H9 (cell line): ENCODE data around the gene TSHZ1. TPM values are rescaled to one million over a fixed set of nuclear protein-coding genes. Genes with fewer than 3 reads are reported as not detected.

ENCODE experiments used
- DNase-seq: peaks from one replicate; pipeline ENCODE4 v3.0.0-alpha.2; 2017
- H2AFZ ChIP-seq: one replicate; pipeline ENCODE4 v1.6.1; 2013; ENCODE audit warnings: mild to moderate bottlenecking, low read length, control low read depth, moderate library complexity
- H2AK5ac ChIP-seq: 2 replicates; pipeline ENCODE4 v1.6.1; 2013; ENCODE audit warnings: low read length, control low read depth, mixed read lengths; ENCODE audit not compliant: insufficient read length
- H2BK120ac ChIP-seq: one replicate; pipeline ENCODE4 v1.6.1; 2013; ENCODE audit warnings: low read depth, mild to moderate bottlenecking, low read length, control low read depth, inconsistent platforms; ENCODE audit not compliant: poor library complexity, severe bottlenecking
- H2BK12ac ChIP-seq: 2 replicates; pipeline ENCODE4 v1.6.1; 2013; ENCODE audit warnings: low read length, control low read depth, mixed read lengths, low read depth; ENCODE audit not compliant: insufficient read length
- H2BK15ac ChIP-seq: 2 replicates; pipeline ENCODE4 v1.6.1; 2013; ENCODE audit warnings: low read depth, low read length, control low read depth
- H2BK20ac ChIP-seq: one replicate; pipeline ENCODE4 v1.6.1; 2013; ENCODE audit warnings: low read depth, mild to moderate bottlenecking, low read length, control low read depth, inconsistent platforms; ENCODE audit not compliant: poor library complexity, severe bottlenecking
- H2BK5ac ChIP-seq: 2 replicates; pipeline ENCODE4 v1.6.1; 2013; ENCODE audit warnings: low read length, control low read depth, mixed read lengths; ENCODE audit not compliant: insufficient read length
- H3K14ac ChIP-seq: 2 replicates; pipeline ENCODE4 v1.6.1; 2013; ENCODE audit warnings: low read length, control low read depth; ENCODE audit not compliant: insufficient read depth
- H3K18ac ChIP-seq: 2 replicates; pipeline ENCODE4 v1.6.1; 2013; ENCODE audit warnings: low read depth, mild to moderate bottlenecking, mixed read lengths, low read length, control low read depth; ENCODE audit not compliant: insufficient read length
- H3K23ac ChIP-seq: 2 replicates; pipeline ENCODE4 v1.6.1; 2013; ENCODE audit warnings: low read length, control low read depth, mixed read lengths, low read depth; ENCODE audit not compliant: insufficient read length
- H3K23me2 ChIP-seq: 2 replicates; pipeline ENCODE4 v1.6.1; 2013; ENCODE audit warnings: low read depth, mild to moderate bottlenecking, mixed read lengths, low read length, control low read depth; ENCODE audit not compliant: insufficient read length, poor library complexity, severe bottlenecking
- H3K27ac ChIP-seq: 2 replicates; pipeline ENCODE4 v1.5.1; 2013; ENCODE audit warnings: low read length, control low read depth, mixed read lengths, low read depth; ENCODE audit not compliant: insufficient read length
- H3K27me3 ChIP-seq: 2 replicates; pipeline ENCODE4 v1.6.1; 2013; ENCODE audit warnings: low read length, control low read depth, inconsistent platforms; ENCODE audit not compliant: insufficient read depth
- H3K4ac ChIP-seq: 2 replicates; pipeline ENCODE4 v1.6.1; 2013; ENCODE audit warnings: low read depth, mild to moderate bottlenecking, control low read depth, inconsistent platforms, low read length, moderate library complexity
- H3K4me1 ChIP-seq: 2 replicates; pipeline ENCODE4 v1.6.1; 2013; ENCODE audit warnings: low read length, control low read depth, inconsistent platforms; ENCODE audit not compliant: insufficient read depth
- H3K4me2 ChIP-seq: 2 replicates; pipeline ENCODE4 v1.6.1; 2013; ENCODE audit warnings: low read length, control low read depth, mixed read lengths; ENCODE audit not compliant: insufficient read length, insufficient read depth
- H3K56ac ChIP-seq: 2 replicates; pipeline ENCODE4 v1.6.1; 2013; ENCODE audit warnings: low read depth, mild to moderate bottlenecking, mixed read lengths, low read length, control low read depth; ENCODE audit not compliant: insufficient read length
- H3K79me1 ChIP-seq: 2 replicates; pipeline ENCODE4 v1.6.1; 2013; ENCODE audit warnings: low read depth, mild to moderate bottlenecking, moderate library complexity, low read length, control low read depth, inconsistent platforms; ENCODE audit not compliant: insufficient read depth, poor library complexity, severe bottlenecking
- H3K79me2 ChIP-seq: 2 replicates; pipeline ENCODE4 v1.6.1; 2013; ENCODE audit warnings: low read length, control low read depth, inconsistent platforms; ENCODE audit not compliant: insufficient read depth
- H3K9ac ChIP-seq: 2 replicates; pipeline ENCODE4 v1.6.1; 2013; ENCODE audit warnings: low read length, control low read depth, mixed read lengths; ENCODE audit not compliant: insufficient read length; ENCODE audit errors: extremely low read depth
- H3K9me3 ChIP-seq: one replicate; pipeline ENCODE4 v1.6.1; 2013; ENCODE audit warnings: low read depth, low read length, inconsistent platforms; ENCODE audit not compliant: control insufficient read depth
- H3T11ph ChIP-seq: one replicate; pipeline ENCODE4 v1.6.1; 2013; ENCODE audit warnings: mild to moderate bottlenecking, low read length, control low read depth, inconsistent platforms
- H4K20me1 ChIP-seq: one replicate; pipeline ENCODE4 v1.6.1; 2013; ENCODE audit not compliant: control insufficient read depth, insufficient read length, insufficient read depth
- H4K5ac ChIP-seq: 2 replicates; pipeline ENCODE4 v1.6.1; 2013; ENCODE audit warnings: low read depth, mild to moderate bottlenecking, mixed read lengths, low read length, control low read depth; ENCODE audit not compliant: insufficient read length
- H4K8ac ChIP-seq: replicated peaks from 2 replicates; pipeline ENCODE4 v1.6.1; 2013; ENCODE audit warnings: low read length, control low read depth, mixed read lengths, low read depth; ENCODE audit not compliant: insufficient read length
- H4K91ac ChIP-seq: 2 replicates; pipeline ENCODE4 v1.6.1; 2013; ENCODE audit warnings: low read depth, mild to moderate bottlenecking, moderate library complexity, mixed read lengths, low read length, control low read depth; ENCODE audit not compliant: insufficient read length
- H3K27ac Mint-ChIP-seq, 3 experiments: 2 replicates in 2 of 3; 3 replicates in 1 of 3; pipeline ENCODE4 v1.8.0; 2020 to 2021; ENCODE audit warnings: mixed read lengths in 3 of 3, mild to moderate bottlenecking in 1 of 3, moderate library complexity in 1 of 3
- H3K27me3 Mint-ChIP-seq: 2 replicates; pipeline ENCODE4 v1.8.0; 2021; ENCODE audit warnings: low read depth, mild to moderate bottlenecking, moderate library complexity, mixed read lengths
- H3K36me3 Mint-ChIP-seq, 3 experiments: 2 replicates in 2 of 3; 3 replicates in 1 of 3; pipeline ENCODE4 v1.8.0; 2020 to 2021; ENCODE audit warnings: low read depth in 3 of 3, mixed read lengths in 3 of 3; ENCODE audit not compliant: insufficient read depth in 1 of 3
- H3K4me1 Mint-ChIP-seq, 2 experiments: 2 replicates each; pipeline ENCODE4 v1.8.0; 2020; ENCODE audit warnings: mixed read lengths in 2 of 2
- H3K4me3 Mint-ChIP-seq, 2 experiments: 2 replicates in 1 of 2; 3 replicates in 1 of 2; pipeline ENCODE4 v1.8.0; 2020 to 2021; ENCODE audit warnings: mild to moderate bottlenecking in 2 of 2, mixed read lengths in 2 of 2, moderate library complexity in 1 of 2
- H3K9me3 Mint-ChIP-seq, 2 experiments: 2 replicates in 1 of 2; 3 replicates in 1 of 2; pipeline ENCODE4 v1.8.0; 2020; ENCODE audit warnings: mild to moderate bottlenecking in 2 of 2, mixed read lengths in 2 of 2, moderate library complexity in 1 of 2
- CTCF ChIP-seq: fragments of 200-600 bp; sonication (generic); conservative IDR thresholded peaks from 3 replicates; pipeline ENCODE4 v1.8.0; 2021; ENCODE audit warnings: antibody characterized with exemption, mild to moderate bottlenecking
- WGBS: extraction: QIAGEN DNeasy Blood & Tissue Kit; methylation state at CpG from one replicate; pipeline ENCODE4 v1.1.7; 2013; ENCODE audit warnings: missing lambda C conversion rate, low lambda C conversion rate, mixed read lengths; ENCODE audit not compliant: insufficient read length; ENCODE audit errors: extremely low coverage; 5-methylcytosine and 5-hydroxymethylcytosine counted together
- total RNA-seq: library from RNA; stranded (reverse); gene quantifications from 2 replicates; pipeline ENCODE4 v1.2.1, GENCODE V29; 2021

The TSHZ1 gene
- total RNA-seq, 1 experiment from 2014 or later: 0.15 TPM

- no peak for TF ChIP-seq CTCF
Measured at GRCh38 chr18:75203416-75204268, 7.0 kb upstream of the TSHZ1 start.

More at GRCh38 chr18:75203416-75204268, 7.0 kb upstream of the TSHZ1 start:
- no peak overlapping the region for H4K91ac ChIP-seq
- no peak overlapping the region for H4K5ac ChIP-seq
- H3K27me3 ChIP-seq: peaks cover 50% of the 10 kb centered on the region
- no peak overlapping the region for H3K18ac ChIP-seq
- no CpG with 5 or more reads among the region's 24 CpGs for WGBS
- no peak overlapping the region for H2BK12ac ChIP-seq
- Mint-ChIP-seq H3K4me1 (peaks cover 32 to 33% of the 10 kb centered on the region in 2 experiments), H3K9me3 (no peaks in the 10 kb centered on the region; a peak in 1 of 5 replicates), H3K27ac (no peak overlapping the region), H3K4me3 (peak overlapping the region; percentile 47 to 72), H3K36me3 (no peaks in the 10 kb centered on the region; a peak in 2 of 7 replicates), H3K27me3 (peaks cover 83% of the 10 kb centered on the region)
- DNase-seq: no peak
- no peak overlapping the region for H3T11ph ChIP-seq
- H3K79me2 ChIP-seq: no peaks in the 10 kb centered on the region
- no peak overlapping the region for H2BK5ac ChIP-seq
- H4K20me1 ChIP-seq: no peaks in the 10 kb centered on the region
- no peak overlapping the region for H4K8ac ChIP-seq
- no peak overlapping the region for H2BK15ac ChIP-seq
- no peak overlapping the region for H2AFZ ChIP-seq
- H3K56ac ChIP-seq: no peak overlapping the region
- H3K4me2 ChIP-seq: peak overlapping the region; percentile 66
- no peak overlapping the region for H2BK120ac ChIP-seq
- H3K23ac ChIP-seq: no peak overlapping the region
- no peak overlapping the region for H3K4ac ChIP-seq
- H3K27ac ChIP-seq: no peak overlapping the region
- no peak overlapping the region for H3K9ac ChIP-seq
- H3K23me2 ChIP-seq: peaks cover 25% of the 10 kb centered on the region
- no peaks in the 10 kb centered on the region; the same call in 1 of the 2 replicates for H3K4me1 ChIP-seq
- H3K79me1 ChIP-seq: no peaks in the 10 kb centered on the region
- H3K14ac ChIP-seq: no peak overlapping the region
- H2AK5ac ChIP-seq: no peak overlapping the region
- no peaks in the 10 kb centered on the region for H3K9me3 ChIP-seq
- no peak overlapping the region for H2BK20ac ChIP-seq
